Hepatocyte (in vitro differentiated cells): Measurements from ENCODE around the gene TMIE. TPM values are rescaled to one million over a fixed set of nuclear protein-coding genes. Genes with fewer than 3 reads are reported as not detected.

Source experiments
- DNase-seq: peaks from one replicate; pipeline ENCODE4 v3.0.0-alpha.2; 2016; ENCODE audit warnings: low spot score
- H2AFZ ChIP-seq: fragments of 200-600 bp; sonication (generic); 2 replicates; pipeline ENCODE4 v1.6.0; 2016; ENCODE audit warnings: antibody characterized with exemption, mild to moderate bottlenecking
- H3K27ac ChIP-seq: fragments of 200-600 bp; sonication (generic); 2 replicates; pipeline ENCODE4 v1.5.1; 2016; ENCODE audit warnings: mild to moderate bottlenecking
- H3K27me3 ChIP-seq: fragments of 200-600 bp; sonication (generic); 2 replicates; pipeline ENCODE4 v1.6.1; 2016
- H3K36me3 ChIP-seq: fragments of 200-600 bp; sonication (generic); replicated peaks from 2 replicates; pipeline ENCODE4 v1.5.1; 2016; ENCODE audit warnings: low read depth; ENCODE audit not compliant: insufficient read depth
- H3K4me1 ChIP-seq: fragments of 200-600 bp; sonication (generic); 2 replicates; pipeline ENCODE4 v1.5.1; 2016; ENCODE audit warnings: mild to moderate bottlenecking, moderate library complexity; ENCODE audit not compliant: insufficient read depth
- H3K4me2 ChIP-seq: fragments of 200-600 bp; sonication (generic); 2 replicates; pipeline ENCODE4 v1.6.0; 2016
- H3K4me3 ChIP-seq: fragments of 200-600 bp; sonication (generic); 2 replicates; pipeline ENCODE4 v1.5.1; 2016; ENCODE audit warnings: mild to moderate bottlenecking
- H3K79me2 ChIP-seq: fragments of 200-600 bp; sonication (generic); 2 replicates; pipeline ENCODE4 v1.6.0; 2017; ENCODE audit warnings: mild to moderate bottlenecking
- H3K9me2 ChIP-seq: fragments of 200-600 bp; sonication (generic); replicated peaks from 2 replicates; pipeline ENCODE4 v1.6.0; 2017; ENCODE audit warnings: mild to moderate bottlenecking; ENCODE audit not compliant: insufficient read depth
- H3K9me3 ChIP-seq: fragments of 200-600 bp; sonication (generic); 2 replicates; pipeline ENCODE4 v1.5.1; 2016; ENCODE audit warnings: low read depth, mild to moderate bottlenecking
- H4K20me1 ChIP-seq: fragments of 200-600 bp; sonication (generic); 2 replicates; pipeline ENCODE4 v1.6.0; 2016; ENCODE audit warnings: mild to moderate bottlenecking; ENCODE audit not compliant: insufficient read depth, poor library complexity, severe bottlenecking
- EZH2 ChIP-seq: fragments of 200-600 bp; sonication (generic); IDR thresholded peaks from 2 replicates; pipeline ENCODE4 v1.6.1; 2016; ENCODE audit warnings: antibody characterized with exemption, mild to moderate bottlenecking, borderline replicate concordance
- EZH2phosphoT487 ChIP-seq: fragments of 200-600 bp; sonication (generic); IDR thresholded peaks from one replicate; pipeline ENCODE4 v1.6.1; 2018; ENCODE audit warnings: antibody characterized with exemption, mild to moderate bottlenecking, low read depth, moderate library complexity; ENCODE audit not compliant: unreplicated experiment, severe bottlenecking
- WGBS: methylation state at CpG from one replicate; pipeline ENCODE4 v1.1.6; 2016; ENCODE audit warnings: low lambda C conversion rate; ENCODE audit errors: missing lambda C conversion rate; 5-methylcytosine and 5-hydroxymethylcytosine counted together
- polyA plus RNA-seq: library from polyadenylated mRNA; unstranded; fragments of >200 nt; fragmentation: Nextera tagmentation; extraction: Ambion mirVana; gene quantifications from 2 replicates; pipeline ENCODE4 v1.2.1, GENCODE V29; 2016
- total RNA-seq: library from RNA; depleted of rRNA; stranded (reverse); fragments of >200 nt; gene quantifications from 2 replicates; pipeline ENCODE4 v1.2.3, GENCODE V29; 2014
- TF ChIP-seq, protein P1 (sequence below): fragments of 200-600 bp; sonication (generic); IDR thresholded peaks from 2 replicates; pipeline ENCODE4 v1.5.1; 2016; ENCODE audit warnings: antibody characterized with exemption, mild to moderate bottlenecking; ENCODE audit not compliant: poor library complexity

Gene TMIE
- total and polyA plus RNA-seq, 2 experiments from 2014 or later: 0.37 to 0.51 TPM

DNA sequence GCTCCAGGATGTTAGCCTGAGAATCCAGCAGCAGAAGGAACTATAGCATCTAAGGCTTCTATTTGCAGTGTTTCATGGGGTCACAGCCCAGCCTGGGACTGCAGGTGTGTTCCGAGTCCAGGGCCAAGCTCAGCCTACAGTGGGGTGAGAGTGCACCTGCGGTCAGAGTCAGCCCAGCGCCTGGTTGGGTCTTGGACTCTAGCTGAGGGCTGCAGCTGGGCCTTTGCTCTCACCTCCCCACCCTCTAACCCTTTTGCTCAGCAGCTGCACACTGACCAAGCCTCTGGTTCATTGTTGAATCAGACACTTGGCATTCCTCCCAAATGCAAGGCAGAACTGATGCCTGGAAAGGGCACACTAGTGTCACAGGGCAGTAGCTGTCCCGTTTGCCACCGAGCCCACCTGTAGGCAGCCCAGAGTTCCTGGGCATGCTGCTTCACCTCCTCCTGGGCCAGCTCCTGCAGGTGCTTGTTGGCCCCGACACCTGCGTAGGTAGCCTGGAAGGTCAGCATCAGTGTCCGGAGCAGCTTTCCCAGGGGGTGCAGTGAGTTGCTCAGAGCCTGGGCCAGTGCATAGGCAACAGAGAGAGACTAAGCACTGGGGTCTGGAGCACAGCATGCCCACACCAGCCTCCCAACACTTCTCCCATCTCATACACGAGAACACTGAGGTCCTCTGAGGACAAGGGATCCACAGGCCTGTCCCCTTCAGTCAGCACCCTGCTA lies 25.2 kb upstream of the TMIE start:
- H3K4me3 ChIP-seq: no peak overlapping the region
- H3K36me3 ChIP-seq: no peaks in the 10 kb centered on the region
- no peaks in the 10 kb centered on the region for H3K27me3 ChIP-seq
- 93% methylated on average over 9 of the region's 9 CpGs for WGBS
- no peak overlapping the region for H3K27ac ChIP-seq
- H3K9me2 ChIP-seq: no peaks in the 10 kb centered on the region
- TF ChIP-seq EZH2: no peak
- TF ChIP-seq EZH2phosphoT487: no peak
- TF ChIP-seq, protein P1, sequence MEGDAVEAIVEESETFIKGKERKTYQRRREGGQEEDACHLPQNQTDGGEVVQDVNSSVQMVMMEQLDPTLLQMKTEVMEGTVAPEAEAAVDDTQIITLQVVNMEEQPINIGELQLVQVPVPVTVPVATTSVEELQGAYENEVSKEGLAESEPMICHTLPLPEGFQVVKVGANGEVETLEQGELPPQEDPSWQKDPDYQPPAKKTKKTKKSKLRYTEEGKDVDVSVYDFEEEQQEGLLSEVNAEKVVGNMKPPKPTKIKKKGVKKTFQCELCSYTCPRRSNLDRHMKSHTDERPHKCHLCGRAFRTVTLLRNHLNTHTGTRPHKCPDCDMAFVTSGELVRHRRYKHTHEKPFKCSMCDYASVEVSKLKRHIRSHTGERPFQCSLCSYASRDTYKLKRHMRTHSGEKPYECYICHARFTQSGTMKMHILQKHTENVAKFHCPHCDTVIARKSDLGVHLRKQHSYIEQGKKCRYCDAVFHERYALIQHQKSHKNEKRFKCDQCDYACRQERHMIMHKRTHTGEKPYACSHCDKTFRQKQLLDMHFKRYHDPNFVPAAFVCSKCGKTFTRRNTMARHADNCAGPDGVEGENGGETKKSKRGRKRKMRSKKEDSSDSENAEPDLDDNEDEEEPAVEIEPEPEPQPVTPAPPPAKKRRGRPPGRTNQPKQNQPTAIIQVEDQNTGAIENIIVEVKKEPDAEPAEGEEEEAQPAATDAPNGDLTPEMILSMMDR: no peak
- no peak overlapping the region for H3K4me2 ChIP-seq
- no peak for DNase-seq
- no peaks in the 10 kb centered on the region for H4K20me1 ChIP-seq
- no peaks in the 10 kb centered on the region for H3K4me1 ChIP-seq
- no peaks in the 10 kb centered on the region for H3K9me3 ChIP-seq
- H3K79me2 ChIP-seq: no peaks in the 10 kb centered on the region
- H2AFZ ChIP-seq: no peak overlapping the region

DNA sequence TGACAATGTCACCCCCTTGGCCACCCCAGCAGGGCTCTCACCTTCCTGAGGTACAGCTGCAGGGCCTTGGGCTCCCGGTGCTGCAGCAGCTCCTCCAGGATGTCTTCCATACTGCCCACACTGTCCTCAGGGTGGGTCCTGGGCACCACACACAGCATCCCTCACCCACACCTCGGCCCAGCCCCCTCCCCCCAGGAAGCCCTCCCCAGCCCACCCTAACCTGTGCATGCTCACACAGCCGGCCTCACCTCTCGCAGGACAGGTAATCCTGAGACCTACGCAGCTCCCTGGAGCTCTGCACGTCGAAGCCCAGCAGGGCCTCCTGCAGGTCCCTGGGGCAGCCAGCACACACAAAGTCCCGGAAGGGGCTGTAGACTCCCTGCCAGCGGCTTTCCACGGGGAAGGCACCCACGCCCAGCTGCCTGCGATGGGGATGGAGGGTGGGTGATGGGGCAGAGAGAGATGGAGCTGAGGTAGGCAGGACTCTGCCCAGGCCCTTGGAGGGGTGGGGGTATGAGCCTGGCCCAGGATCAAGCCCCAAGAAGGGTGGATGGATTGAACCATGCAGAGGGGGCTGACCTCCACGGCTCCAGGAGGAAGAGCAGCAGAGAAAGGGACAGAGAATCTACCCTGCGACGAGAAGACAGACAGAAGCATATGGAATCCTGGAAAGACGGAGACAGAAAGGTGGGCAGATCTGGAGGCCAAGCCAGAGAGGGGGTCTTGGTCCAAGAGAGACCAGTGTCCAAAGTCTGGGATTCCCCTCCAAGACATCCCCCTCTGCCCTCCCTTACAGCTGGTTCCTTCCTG lies 24.4 kb upstream of the TMIE start:
- WGBS: 84% methylated on average over 15 of the region's 16 CpGs
- no peak for DNase-seq
- H3K79me2 ChIP-seq: no peaks in the 10 kb centered on the region
- no peak overlapping the region for H3K4me2 ChIP-seq
- TF ChIP-seq, protein P1: no peak
- TF ChIP-seq EZH2phosphoT487 (no peak), EZH2 (no peak)
- H3K36me3 ChIP-seq: no peaks in the 10 kb centered on the region
- H3K27me3 ChIP-seq: no peaks in the 10 kb centered on the region
- H3K4me1 ChIP-seq: no peaks in the 10 kb centered on the region
- no peaks in the 10 kb centered on the region for H3K9me3 ChIP-seq
- H2AFZ ChIP-seq: no peak overlapping the region
- H3K27ac ChIP-seq: no peak overlapping the region
- H3K4me3 ChIP-seq: no peak overlapping the region
- no peaks in the 10 kb centered on the region for H4K20me1 ChIP-seq
- no peaks in the 10 kb centered on the region for H3K9me2 ChIP-seq

- Histone ChIP-seq H3K9me2 (no peaks in the 10 kb centered on the region), H3K9me3 (no peaks in the 10 kb centered on the region), H2AFZ (no peak overlapping the region), H3K27me3 (no peaks in the 10 kb centered on the region), H3K4me3 (no peak overlapping the region), H3K27ac (no peak overlapping the region), H3K4me1 (no peaks in the 10 kb centered on the region), H3K36me3 (no peaks in the 10 kb centered on the region), H3K79me2 (no peaks in the 10 kb centered on the region), H4K20me1 (no peaks in the 10 kb centered on the region), H3K4me2 (no peak overlapping the region)
- DNase-seq: no peak
- WGBS: 85% methylated on average over 6 of the region's 6 CpGs
- TF ChIP-seq EZH2phosphoT487 (no peak), EZH2 (no peak)
- TF ChIP-seq, protein P1: no peak
These were observed 23.8 kb upstream of the TMIE start for GRCh38 chr3:46677411-46677726.
